ENCODE results near the gene OR52A1.
"Not testable (repeated sequence)": the region's sequence is repeated elsewhere in the genome, so short reads cannot be mapped to it uniquely, and the experiment has no call there.

OR52A1 gene

DNA sequence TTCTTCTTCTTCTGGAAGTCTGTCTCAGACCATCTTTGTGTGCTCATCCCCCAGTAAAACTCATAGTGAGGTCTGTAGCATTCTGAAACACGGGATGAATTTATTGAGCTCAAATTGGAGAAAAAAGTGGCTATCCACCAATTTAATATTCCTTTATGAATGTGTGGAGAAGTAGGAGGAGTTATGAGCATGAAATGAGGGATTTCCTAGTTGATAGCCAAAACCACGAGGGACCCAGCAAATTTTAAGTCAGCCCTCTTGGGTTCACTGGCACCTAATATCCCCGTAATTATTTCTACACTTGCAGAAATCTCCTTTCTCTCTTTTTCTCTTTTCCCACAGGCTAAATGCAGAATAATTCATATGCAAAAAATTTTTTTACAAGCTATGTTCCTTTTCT, at the start of gene OR52A1:
Gene OR52A1 (minus strand): TSS at position 101 of the 400 bp plus-strand sequence. CDS start 2,388 bp downstream, outside the sequence.
- DNase-seq = no peak

- DNase-seq = no peak
These were observed 48.8 kb upstream of the OR52A1 start for GRCh38 chr11:5203366-5203765.

DNA sequence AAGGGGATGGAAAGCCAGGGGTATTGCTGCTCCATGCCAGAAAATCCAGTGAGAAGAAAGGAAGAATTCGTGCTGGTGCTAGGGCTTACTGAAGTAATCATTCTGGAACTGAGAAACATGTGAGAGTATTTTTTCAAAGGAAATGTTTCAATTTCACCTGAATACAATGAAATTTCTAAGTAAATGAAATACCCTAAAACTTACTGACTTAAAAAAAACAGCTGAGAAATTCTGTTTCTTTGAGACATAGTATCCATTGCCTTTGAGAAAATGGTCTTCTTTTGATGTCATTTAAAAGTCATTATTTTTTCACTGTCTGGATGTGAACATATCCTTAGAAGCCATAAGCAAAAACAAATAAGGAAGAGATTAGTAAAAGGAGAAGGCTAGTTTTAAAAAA, 46.0 kb upstream of the OR52A1 start, which contains the start of gene OR51V1:
Gene OR51V1 (minus strand): TSS at position 101 of the 400 bp plus-strand sequence. CDS start 0 bp downstream, at position 101.
- no peak for DNase-seq

GRCh38 chr11:5198285-5198684, 43.7 kb upstream of the OR52A1 start:
- DNase-seq = no peak

GRCh38 chr11:5197536-5197935, 43.0 kb upstream of the OR52A1 start:
- DNase-seq = no peak

- DNase-seq = no peak
These were observed 42.2 kb upstream of the OR52A1 start for GRCh38 chr11:5196731-5197130.

- DNase-seq = no peak
These were observed 41.5 kb upstream of the OR52A1 start for GRCh38 chr11:5196067-5196466.

DNA sequence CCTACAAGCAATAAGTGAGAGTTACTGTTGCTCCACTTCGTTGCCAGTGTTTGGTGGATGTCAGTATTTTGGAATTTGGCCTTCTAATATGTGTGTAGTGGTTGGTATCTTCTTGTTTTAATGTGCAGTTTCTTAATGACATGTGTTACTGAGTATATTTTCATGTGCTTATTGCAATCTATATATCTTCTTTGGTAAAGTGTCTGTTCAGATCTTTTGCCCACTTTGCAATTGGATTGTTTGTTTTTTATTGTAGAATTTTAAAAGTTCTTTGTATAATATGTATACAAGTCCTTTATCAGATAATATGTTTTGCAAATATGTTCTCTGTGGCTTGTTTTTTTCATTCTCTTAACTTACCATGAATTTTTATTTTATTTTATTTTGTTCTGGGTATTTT, 38.2 kb upstream of the OR52A1 start:
- DNase-seq = no peak

DNA sequence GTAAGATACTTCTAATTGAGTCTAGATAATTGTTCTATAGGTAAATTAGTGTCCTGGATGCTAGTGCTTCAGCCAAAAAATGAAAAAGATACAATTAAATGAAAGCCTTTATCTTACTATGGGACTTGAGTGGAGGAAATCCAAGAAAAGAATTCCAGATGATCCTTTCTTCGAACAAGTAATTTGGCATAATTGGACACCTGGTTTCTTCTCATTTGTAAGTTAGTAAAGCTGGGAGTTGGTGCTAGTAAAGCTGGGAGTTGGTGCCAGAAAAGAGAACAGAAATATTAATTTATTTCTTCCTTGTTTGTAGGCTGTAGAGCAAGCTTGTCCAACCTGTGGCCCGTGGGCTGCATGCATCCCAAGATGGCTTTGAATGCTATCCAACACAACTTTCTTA, 33.6 kb upstream of the OR52A1 start:
- DNase-seq = no peak

DNA sequence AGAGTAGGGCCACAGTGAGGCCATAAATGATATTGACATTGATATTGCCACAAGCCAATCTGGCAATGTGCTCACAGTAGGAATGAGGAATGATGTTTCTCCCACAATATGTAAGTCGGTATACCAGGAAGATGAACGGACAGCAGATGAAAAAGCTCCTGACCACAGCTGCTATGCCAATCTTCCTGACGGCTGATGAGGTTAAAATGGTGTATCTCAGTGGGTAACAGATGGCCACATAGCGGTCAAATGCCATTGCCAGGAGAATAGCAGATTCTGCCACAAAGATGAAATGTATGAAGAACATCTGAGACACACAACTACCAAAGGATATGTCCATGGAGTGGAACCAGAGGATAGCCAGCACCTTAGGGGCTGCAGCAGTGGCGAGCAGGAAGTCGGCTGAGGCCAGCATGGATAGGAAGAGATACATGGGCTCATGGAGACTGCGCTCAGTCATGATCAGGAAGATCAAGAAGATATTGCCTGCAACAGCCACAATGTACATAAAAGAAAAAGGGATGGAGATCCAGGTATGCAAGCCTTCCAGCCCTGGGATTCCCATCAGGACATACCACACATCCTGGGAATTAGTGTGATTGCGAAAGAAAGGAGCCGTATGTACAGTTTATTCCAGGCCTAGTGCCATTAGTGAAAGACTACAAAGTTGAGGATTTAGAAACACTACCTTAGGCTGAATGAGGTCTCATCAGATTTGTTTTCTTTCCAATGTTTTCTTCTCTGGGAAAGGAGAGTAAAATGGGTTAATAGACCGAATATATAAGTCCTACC, 23.7 kb upstream of the OR52A1 start:
- DNase-seq = no peak

DNA sequence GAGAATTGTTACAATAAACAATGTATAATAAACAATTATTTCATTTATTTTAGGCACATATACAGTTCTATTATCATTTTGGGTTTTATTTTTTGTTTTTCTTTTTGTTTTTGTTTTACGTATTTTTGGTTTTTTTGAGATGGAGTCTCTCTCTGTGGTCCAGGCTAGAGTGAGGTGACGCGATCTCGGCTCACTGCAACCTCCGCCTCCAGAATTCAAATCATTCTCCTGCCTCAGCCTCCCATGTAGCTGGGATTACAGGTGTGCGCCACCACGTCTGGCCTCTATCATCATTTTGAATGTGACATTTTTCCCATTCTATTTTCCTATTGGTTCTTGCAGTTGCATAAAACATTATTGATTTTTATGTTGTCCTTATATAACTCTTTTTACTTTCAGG, 20.4 kb upstream of the OR52A1 start:
- no peak for DNase-seq

DNA sequence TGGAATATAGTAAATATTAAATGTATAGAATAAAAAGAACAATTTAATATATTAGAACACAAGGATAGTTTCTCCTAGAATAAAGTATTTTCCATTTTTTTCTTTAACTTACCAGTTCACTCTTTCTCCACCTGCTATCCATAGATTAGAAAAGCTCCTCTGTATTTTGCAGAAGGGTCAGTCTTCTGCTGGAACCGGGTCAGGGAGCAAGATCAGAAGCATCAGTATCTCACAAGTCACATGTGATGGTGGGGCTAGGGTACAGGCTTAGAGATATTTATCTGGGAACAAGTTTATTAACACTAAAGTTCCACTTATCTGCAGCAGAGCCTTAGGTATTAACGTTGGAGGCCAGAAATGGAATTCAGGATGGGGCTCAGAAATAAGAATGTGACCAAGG, 17.3 kb upstream of the OR52A1 start:
- DNase-seq = no peak

- DNase-seq = not testable (repeated sequence)
These were observed 11.3 kb upstream of the OR52A1 start for GRCh38 chr11:5165898-5166297.

DNA sequence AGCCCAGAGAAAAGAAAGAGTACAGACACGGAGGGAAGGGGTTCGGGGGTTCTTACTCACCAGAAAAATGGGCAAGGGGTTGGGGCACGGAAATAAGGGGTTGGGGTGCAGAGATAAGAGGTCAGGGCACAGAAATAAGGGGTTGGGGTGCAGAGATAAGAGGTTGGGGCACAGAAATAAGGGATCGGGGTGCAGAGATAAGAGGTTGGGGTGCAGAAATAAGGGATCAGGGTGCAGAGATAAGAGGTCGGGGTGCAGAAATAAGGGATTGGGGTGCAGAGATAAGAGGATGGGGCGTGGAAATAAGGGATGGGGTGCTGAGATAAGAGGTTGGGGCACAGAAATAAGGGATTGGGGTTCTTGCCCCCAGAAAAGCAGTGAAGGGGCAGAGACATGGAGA, 10.2 kb upstream of the OR52A1 start:
- DNase-seq = not testable (repeated sequence)

DNA sequence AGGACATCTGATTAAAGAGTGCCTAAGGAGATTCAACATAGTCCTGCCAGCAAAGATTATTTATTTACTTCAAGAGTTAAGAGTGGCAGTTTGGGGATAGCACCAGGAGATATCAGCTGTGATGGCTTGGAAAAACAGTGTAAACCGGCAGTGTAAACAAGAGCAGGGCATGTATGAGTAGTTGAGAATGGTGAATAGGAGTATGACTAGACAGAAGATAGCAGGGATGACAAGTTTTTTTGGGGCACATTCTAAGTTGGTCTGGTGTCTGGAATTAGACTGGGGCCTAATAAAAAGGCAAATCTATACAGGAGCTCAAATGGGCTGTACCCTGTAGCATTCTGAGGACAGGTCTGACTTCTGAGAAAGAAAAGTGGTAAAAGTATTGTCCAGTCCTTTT, 6.5 kb upstream of the OR52A1 start:
- DNase-seq = not testable (repeated sequence)

GRCh38 chr11:5160217-5160616, 5.7 kb upstream of the OR52A1 start:
- DNase-seq = not testable (repeated sequence)

DNA sequence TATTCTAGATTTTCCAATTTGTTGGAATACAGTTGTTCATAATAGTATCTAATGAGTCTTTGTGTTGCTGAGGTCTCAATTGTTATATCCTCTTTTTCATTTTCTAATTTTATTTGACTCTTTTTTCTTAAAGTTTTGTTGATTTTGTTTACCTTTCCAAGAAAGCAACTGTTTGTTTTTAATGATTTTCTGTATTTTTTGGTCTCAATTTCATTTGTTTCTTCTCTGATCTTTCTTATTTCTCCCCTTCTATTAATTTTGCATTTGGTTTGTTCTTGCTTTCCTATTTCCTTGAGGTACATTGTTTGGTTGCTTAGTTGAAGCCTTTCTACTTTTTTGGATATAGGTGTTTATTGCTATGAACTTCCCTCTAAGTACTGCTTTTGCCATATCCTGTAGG, 5.2 kb upstream of the OR52A1 start:
- no peak for DNase-seq

GRCh38 chr11:5153574-5154431, 754 bp downstream of the OR52A1 start:
- no peak for DNase-seq

DNA sequence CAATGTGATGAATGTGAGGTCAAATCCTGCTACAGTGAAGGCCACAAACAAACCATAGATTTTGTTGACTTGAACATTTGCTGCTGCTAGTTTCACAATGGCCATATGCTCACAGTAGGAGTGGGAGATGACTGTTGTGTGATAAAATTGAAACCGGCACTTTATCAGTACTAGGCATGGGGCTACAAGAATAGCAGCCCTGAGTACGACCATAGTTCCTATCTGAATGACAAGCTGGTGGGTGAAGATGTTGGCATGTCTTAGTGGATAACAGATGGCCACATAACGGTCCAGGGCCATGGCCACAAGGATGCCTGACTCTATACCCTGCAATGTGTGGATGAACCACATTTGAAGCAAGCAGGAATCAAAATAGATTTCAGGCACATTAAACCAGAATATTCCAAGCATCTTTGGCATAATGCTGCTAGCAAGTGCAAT, 2.8 kb downstream of the OR52A1 start:
- no peak for DNase-seq

GRCh38 chr11:5144206-5144605, 10.4 kb downstream of the OR52A1 start:
- not testable (repeated sequence) for DNase-seq

DNA sequence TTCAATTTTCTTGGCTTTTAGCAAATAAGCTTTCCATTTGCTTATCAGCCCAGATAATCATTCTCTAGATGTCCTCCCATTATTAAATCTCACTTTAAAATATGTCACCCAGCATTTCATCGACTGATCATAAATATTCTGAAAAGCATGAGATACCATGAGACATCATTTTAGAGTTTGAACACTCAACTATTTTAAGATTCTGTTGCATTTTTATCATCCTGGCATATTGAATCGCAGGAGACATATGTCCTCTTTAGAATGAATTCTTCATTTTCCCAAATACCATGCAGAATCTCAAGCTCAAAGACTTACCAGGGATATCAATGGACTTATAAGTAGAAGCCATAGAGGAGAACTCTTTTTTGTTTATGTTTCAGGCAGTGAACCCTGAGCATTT, 16.6 kb downstream of the OR52A1 start, which contains the start of gene OR52A5:
Gene OR52A5 (minus strand): TSS at position 361 of the 400 bp plus-strand sequence. CDS start 5,714 bp downstream, outside the sequence.
- no peak for DNase-seq

- no peak for DNase-seq
These were observed 17.5 kb downstream of the OR52A1 start for GRCh38 chr11:5137014-5137413.

GRCh38 chr11:5136261-5136660, 18.3 kb downstream of the OR52A1 start:
- no peak for DNase-seq
